Gastroesophageal sphincter (tissue), 4 donors: Measurements from ENCODE around the gene DALRD3. TPM values are rescaled to one million over a fixed set of nuclear protein-coding genes. Genes with fewer than 3 reads are reported as not detected.

Experiments
- ATAC-seq: fragments of 150-250 bp; one replicate; pipeline ENCODE4 v1.9.1; 2016; ENCODE audit warnings: mild to moderate bottlenecking, moderate library complexity
- H3K27ac ChIP-seq, 4 donors: fragments of 200-600 bp; sonication (generic) in 3 of 4; 1 replicate in 3 of 4; 2 replicates in 1 of 4; pipeline ENCODE4 v1.5.1; 2016 to 2019
- H3K27me3 ChIP-seq: fragments of 200-600 bp; sonication (generic); one replicate; pipeline ENCODE4 v1.5.1; 2019
- H3K36me3 ChIP-seq, 2 donors: fragments of 200-600 bp; sonication (generic); one replicate each; pipeline ENCODE4 v1.5.1; 2019; ENCODE audit warnings: control low read depth in 1 of 2
- H3K4me1 ChIP-seq, 3 donors: fragments of 200-600 bp; sonication (generic); 1 replicate in 2 of 3; 2 replicates in 1 of 3; pipeline ENCODE4 v1.5.1; 2016 to 2019; ENCODE audit warnings: control low read depth in 2 of 3
- H3K4me3 ChIP-seq, 2 donors: fragments of 200-600 bp; sonication (generic); one replicate each; pipeline ENCODE4 v1.5.1; 2019; ENCODE audit warnings: mild to moderate bottlenecking in 1 of 2, moderate library complexity in 1 of 2
- H3K9me3 ChIP-seq, 3 donors: fragments of 200-600 bp; sonication (generic); one replicate each; pipeline ENCODE4 v1.5.1; 2017 to 2019; ENCODE audit warnings: control low read depth in 2 of 3
- EP300 ChIP-seq: sonication (generic); formaldehyde crosslinking; IDR thresholded peaks from one replicate; pipeline ENCODE4 v1.6.1; 2017; ENCODE audit warnings: antibody characterized with exemption, mild to moderate bottlenecking
- POLR2A ChIP-seq, 2 donors: fragments of 450-650 bp; IDR thresholded peaks; one replicate each; pipeline ENCODE4 v1.6.1; 2017; ENCODE audit warnings: antibody characterized with exemption in 2 of 2, mild to moderate bottlenecking in 2 of 2, moderate library complexity in 1 of 2
- POLR2AphosphoS5 ChIP-seq: sonication (generic); formaldehyde crosslinking; IDR thresholded peaks from one replicate; pipeline ENCODE4 v1.6.1; 2017; ENCODE audit warnings: antibody characterized with exemption
- WGBS, 2 donors: methylation state at CpG; one replicate each; pipeline ENCODE4 v1.1.5; 2018; ENCODE audit warnings: low coverage in 1 of 2; 5-methylcytosine and 5-hydroxymethylcytosine counted together
- total RNA-seq, 4 donors: library from RNA; depleted of rRNA; stranded (reverse); fragments of >200 nt; gene quantifications; one replicate each; pipeline ENCODE4 v1.1.0, GENCODE V29; 2016
- TF ChIP-seq, protein P1 (sequence below), 4 experiments: fragments of 200-600 bp in 2 of 4; fragments of 450-650 bp in 2 of 4; sonication (generic) in 1 of 4; IDR thresholded peaks; one replicate each; pipeline ENCODE4 v1.5.1; 2017 to 2019; ENCODE audit warnings: antibody characterized with exemption in 4 of 4, mild to moderate bottlenecking in 2 of 4, moderate library complexity in 2 of 4

Gene DALRD3
- total RNA-seq, 4 donors from 2014 or later: 11.8 to 29.0 (median 24.6) TPM

DNA sequence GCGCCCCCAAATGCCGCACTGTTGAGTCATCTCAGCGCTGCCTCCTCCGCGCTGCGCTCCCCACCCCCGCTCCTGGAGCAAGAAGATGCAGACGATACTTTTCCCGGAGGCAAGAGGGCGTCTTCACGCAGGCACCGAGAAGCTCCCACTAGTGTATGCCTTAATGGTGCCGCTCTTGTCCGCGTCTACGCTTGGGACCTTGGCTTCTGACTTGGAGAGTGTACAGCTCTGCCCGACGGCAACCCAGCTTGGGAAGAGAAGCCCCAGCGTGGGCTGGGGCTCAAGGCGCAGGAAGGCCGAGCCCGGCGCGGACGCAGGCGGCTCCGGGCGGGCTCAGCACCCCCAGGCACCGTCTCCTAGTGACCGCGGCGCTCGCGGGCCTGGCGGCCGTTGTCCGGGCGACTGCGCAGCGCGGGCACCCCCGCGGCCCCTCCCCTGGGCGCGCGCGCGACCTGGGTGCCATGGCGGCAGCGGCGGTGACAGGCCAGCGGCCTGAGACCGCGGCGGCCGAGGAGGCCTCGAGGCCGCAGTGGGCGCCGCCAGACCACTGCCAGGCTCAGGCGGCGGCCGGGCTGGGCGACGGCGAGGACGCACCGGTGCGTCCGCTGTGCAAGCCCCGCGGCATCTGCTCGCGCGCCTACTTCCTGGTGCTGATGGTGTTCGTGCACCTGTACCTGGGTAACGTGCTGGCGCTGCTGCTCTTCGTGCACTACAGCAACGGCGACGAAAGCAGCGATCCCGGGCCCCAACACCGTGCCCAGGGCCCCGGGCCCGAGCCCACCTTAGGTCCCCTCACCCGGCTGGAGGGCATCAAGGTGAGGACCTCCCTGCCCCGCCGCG lies 28.4 kb downstream of the DALRD3 start, which contains the start of gene P4HTM:
Gene P4HTM, plus strand, starts transcription at position 446 of the 840 bp plus-strand sequence. Its CDS starts 16 bp downstream, at position 462.
- H3K9me3 ChIP-seq: no peaks in the 10 kb centered on the region
- ATAC-seq: peak; percentile 93
- peaks cover 3 to 45% (median 15%) of the 10 kb centered on the region in 3 donors for H3K4me1 ChIP-seq
- peaks cover 0 to 33% of the 10 kb centered on the region in 2 donors for H3K36me3 ChIP-seq
- H3K4me3 ChIP-seq: peak within 1 kb of the TSS; percentile 72 to 92
- H3K27me3 ChIP-seq: no peaks in the 10 kb centered on the region
- TF ChIP-seq, protein P1, sequence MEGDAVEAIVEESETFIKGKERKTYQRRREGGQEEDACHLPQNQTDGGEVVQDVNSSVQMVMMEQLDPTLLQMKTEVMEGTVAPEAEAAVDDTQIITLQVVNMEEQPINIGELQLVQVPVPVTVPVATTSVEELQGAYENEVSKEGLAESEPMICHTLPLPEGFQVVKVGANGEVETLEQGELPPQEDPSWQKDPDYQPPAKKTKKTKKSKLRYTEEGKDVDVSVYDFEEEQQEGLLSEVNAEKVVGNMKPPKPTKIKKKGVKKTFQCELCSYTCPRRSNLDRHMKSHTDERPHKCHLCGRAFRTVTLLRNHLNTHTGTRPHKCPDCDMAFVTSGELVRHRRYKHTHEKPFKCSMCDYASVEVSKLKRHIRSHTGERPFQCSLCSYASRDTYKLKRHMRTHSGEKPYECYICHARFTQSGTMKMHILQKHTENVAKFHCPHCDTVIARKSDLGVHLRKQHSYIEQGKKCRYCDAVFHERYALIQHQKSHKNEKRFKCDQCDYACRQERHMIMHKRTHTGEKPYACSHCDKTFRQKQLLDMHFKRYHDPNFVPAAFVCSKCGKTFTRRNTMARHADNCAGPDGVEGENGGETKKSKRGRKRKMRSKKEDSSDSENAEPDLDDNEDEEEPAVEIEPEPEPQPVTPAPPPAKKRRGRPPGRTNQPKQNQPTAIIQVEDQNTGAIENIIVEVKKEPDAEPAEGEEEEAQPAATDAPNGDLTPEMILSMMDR (IDR thresholded peaks at IDR 0.05): peak in 3 of 4 experiments; percentile 41 to 62 (median 48)
- TF ChIP-seq POLR2A (IDR thresholded peaks at IDR 0.05) (peak; percentile 65 to 68), EP300 (no peak), POLR2AphosphoS5 (peak; percentile 94)
- H3K27ac ChIP-seq: peak within 1 kb of the TSS; percentile 80 to 98 (median 96)
- no CpG with 5 or more reads among the region's 91 CpGs for WGBS, 2 donors

DNA sequence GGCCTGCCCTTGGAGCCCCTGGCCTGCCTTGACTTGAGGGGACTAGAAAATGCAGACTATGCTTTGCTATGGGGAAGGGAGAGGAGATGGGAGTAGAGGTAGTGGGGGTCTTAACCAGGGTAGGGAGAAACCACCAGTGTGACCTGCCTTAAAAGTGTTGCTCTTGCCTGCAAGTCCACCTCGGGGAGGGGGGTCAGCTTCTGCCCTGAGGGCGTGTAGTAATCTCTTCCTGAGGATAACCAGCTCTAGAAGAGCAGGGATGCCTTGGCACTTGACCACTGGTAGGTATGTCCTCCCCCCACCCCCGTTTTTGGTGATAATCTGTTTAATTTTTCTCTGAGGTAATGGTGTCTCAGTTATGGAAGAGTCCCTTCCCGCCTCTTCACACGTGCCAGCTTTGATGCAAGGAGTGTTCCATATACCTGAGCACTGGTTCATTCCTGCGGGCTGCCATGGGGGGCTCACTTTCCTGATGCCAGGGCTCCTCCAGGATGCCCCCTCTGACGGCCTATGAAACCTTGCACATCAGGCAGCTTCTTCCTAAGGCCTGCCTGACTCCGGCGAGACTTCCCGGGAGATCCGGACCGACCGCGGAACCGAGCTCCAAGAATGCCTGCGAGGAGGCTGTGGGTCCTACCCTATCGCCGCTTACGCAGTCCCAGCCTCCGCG lies 29.1 kb downstream of the DALRD3 start:
- Histone ChIP-seq H3K4me3 (peak overlapping the region; percentile 72 to 92), H3K9me3 (no peaks in the 10 kb centered on the region), H3K27me3 (no peaks in the 10 kb centered on the region), H3K4me1 (peaks cover 3 to 45% (median 15%) of the 10 kb centered on the region in 3 donors), H3K36me3 (peaks cover 0 to 33% of the 10 kb centered on the region in 2 donors), H3K27ac (peak overlapping the region; percentile 80 to 98 (median 96))
- peak; percentile 0 for ATAC-seq
- TF ChIP-seq POLR2AphosphoS5 (no peak), POLR2A (IDR thresholded peaks at IDR 0.05) (no peak), EP300 (no peak)
- TF ChIP-seq, protein P1 (IDR thresholded peaks at IDR 0.05): no peak
- WGBS, 2 donors: 10 to 12% methylated on average over 4 to 5 of the region's 21 CpGs

- peaks cover 0 to 63% of the 10 kb centered on the region in 2 donors for H3K36me3 ChIP-seq
- WGBS, 2 donors: 77 to 79% methylated on average over 3 to 5 of the region's 7 CpGs
Observed at GRCh38 chr3:48985831-48986376, 32.5 kb downstream of the DALRD3 start.

GRCh38 chr3:48984663-48985062 lies 33.7 kb downstream of the DALRD3 start:
- TF ChIP-seq POLR2AphosphoS5: no peak
- Histone ChIP-seq H3K36me3 (peaks cover 0 to 75% of the 10 kb centered on the region in 2 donors), H3K27ac (no peak overlapping the region), H3K9me3 (no peaks in the 10 kb centered on the region), H3K4me1 (peaks cover 3 to 21% (median 6%) of the 10 kb centered on the region in 3 donors), H3K27me3 (no peaks in the 10 kb centered on the region), H3K4me3 (no peak overlapping the region)
- no peak for ATAC-seq

More at GRCh38 chr3:48985831-48986376, 32.5 kb downstream of the DALRD3 start:
- H3K9me3 ChIP-seq: no peaks in the 10 kb centered on the region
- no peaks in the 10 kb centered on the region for H3K27me3 ChIP-seq
- TF ChIP-seq, protein P1 (IDR thresholded peaks at IDR 0.05): no peak
- TF ChIP-seq EP300: no peak
- no peak for TF ChIP-seq POLR2AphosphoS5
- TF ChIP-seq POLR2A (IDR thresholded peaks at IDR 0.05): no peak
- no peak overlapping the region for H3K4me3 ChIP-seq
- no peak overlapping the region for H3K27ac ChIP-seq
- no peak for ATAC-seq
- peaks cover 3 to 28% (median 6%) of the 10 kb centered on the region in 3 donors for H3K4me1 ChIP-seq

GRCh38 chr3:48983096-48983495 lies 35.3 kb downstream of the DALRD3 start:
- Histone ChIP-seq H3K27me3 (no peaks in the 10 kb centered on the region), H3K4me1 (peaks cover 0 to 6% (median 0%) of the 10 kb centered on the region in 3 donors), H3K36me3 (peaks cover 0 to 91% of the 10 kb centered on the region in 2 donors), H3K4me3 (no peak overlapping the region), H3K27ac (no peak overlapping the region), H3K9me3 (no peaks in the 10 kb centered on the region)
- WGBS, 2 donors: 100% methylated on average over 1 to 2 of the region's 4 CpGs
- TF ChIP-seq POLR2A (IDR thresholded peaks at IDR 0.05): no peak
- TF ChIP-seq, protein P1 (IDR thresholded peaks at IDR 0.05): no peak
- ATAC-seq: no peak
